Retinal pigment epithelial cell (primary cell): Measurements from ENCODE around the gene MYH11.

Source experiments
- DNase-seq: peaks from one replicate; pipeline ENCODE4 v3.0.0-alpha.2; 2010; ENCODE audit warnings: low read depth
- H3K4me3 ChIP-seq: 2 replicates; pipeline ENCODE4 v1.5.1; 2011; ENCODE audit warnings: mild to moderate bottlenecking, low read length, control low read depth, moderate library complexity
- TF ChIP-seq, protein P1 (sequence below): conservative IDR thresholded peaks from 2 replicates; pipeline ENCODE4 v1.5.1; 2011; ENCODE audit warnings: low read depth, low read length, control low read depth, inconsistent platforms

MYH11 gene

DNA sequence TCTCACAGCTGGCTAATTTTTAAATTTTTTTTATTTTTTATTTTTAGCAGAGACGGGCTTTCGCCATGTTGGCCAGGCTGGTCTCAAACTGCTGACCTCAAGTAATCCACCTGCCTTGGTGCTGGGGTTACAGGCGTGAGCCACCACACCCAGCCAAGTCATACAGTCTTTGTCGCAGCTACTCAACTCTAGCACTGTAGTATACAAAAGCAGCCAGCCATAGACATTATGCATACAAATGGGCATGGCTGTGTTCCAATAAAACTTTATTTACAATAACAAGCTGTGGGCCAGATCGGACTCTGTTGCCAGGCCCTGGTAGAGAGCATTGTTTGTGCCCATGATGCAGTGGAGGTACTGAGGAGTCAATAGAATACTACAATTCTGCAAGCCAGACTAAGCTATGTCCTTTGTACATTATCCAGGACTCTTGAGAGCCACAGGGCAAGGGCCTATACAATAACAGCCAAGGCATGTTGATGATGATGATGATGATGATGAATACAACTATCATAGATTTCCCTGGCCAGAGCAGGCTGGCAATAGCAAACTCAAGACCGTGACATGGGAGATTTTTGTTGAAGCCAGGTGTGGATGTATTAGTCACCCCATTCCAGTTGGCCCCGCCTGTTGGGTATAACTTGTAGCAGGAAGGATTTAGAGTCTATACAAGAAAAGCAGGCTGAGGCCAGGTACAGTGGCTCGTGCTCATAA is 101.8 kb downstream of the MYH11 start:
- no peak overlapping the region for H3K4me3 ChIP-seq
- TF ChIP-seq, protein P1, sequence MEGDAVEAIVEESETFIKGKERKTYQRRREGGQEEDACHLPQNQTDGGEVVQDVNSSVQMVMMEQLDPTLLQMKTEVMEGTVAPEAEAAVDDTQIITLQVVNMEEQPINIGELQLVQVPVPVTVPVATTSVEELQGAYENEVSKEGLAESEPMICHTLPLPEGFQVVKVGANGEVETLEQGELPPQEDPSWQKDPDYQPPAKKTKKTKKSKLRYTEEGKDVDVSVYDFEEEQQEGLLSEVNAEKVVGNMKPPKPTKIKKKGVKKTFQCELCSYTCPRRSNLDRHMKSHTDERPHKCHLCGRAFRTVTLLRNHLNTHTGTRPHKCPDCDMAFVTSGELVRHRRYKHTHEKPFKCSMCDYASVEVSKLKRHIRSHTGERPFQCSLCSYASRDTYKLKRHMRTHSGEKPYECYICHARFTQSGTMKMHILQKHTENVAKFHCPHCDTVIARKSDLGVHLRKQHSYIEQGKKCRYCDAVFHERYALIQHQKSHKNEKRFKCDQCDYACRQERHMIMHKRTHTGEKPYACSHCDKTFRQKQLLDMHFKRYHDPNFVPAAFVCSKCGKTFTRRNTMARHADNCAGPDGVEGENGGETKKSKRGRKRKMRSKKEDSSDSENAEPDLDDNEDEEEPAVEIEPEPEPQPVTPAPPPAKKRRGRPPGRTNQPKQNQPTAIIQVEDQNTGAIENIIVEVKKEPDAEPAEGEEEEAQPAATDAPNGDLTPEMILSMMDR = no peak
- no peak for DNase-seq

DNA sequence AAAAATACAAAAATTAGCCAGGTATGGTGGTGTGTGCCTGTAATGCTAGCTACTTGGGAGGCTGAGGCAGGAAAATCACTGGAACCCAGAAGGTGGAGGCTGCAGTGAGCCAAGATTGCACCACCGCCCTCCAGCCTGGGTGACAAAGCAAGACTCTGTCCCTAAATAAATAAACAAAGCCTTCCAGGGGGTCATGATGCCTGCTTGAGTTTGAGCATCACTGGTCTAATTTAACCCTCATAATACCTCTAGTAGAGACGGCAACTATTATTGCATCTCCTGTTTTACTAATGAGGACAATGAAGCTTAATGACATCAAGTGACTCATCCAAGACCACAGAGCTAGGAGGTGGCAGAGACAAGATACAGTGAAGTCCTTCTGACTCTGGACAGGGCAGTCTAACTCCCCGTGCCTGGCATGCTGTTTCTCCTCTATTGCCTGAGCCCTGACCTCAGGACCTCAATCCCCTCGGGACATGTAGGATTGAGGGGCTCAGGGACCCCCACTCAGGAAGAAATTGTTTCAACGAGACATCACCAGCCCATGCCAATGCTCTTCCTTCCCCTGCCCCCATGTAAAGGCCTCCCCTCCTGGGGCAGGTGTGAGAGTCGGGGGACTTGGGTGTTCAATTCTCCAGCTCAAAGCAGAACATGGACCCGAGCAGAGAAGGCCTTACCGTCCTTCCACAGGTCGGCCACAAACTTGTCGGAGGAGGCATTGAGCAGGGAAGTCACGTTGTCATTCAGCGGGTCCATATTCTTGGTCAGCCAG is 103.9 kb downstream of the MYH11 start:
- DNase-seq = no peak
- TF ChIP-seq, protein P1 = no peak
- H3K4me3 ChIP-seq = no peak overlapping the region

DNA sequence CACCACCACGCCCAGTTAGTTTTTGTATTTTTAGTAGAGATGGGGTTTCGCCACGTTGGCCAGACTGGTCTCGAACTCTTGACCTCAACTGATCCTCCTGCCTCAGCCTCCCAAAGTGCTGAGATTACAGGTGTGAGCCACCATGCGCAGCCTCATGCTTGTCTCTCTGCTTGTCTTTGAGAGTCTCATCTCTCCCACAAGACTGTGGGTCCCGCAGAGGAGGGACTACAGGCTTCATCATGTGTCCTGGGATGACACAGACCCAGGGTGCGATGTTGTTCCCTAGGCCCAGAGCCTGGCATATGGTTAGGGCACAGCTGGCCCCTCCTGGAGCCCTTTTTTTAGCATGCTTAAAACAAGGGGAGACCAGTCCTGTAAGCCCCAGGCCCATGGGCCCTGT is 104.9 kb downstream of the MYH11 start:
- H3K4me3 ChIP-seq = no peak overlapping the region
- TF ChIP-seq, protein P1 = no peak
- DNase-seq = no peak

DNA sequence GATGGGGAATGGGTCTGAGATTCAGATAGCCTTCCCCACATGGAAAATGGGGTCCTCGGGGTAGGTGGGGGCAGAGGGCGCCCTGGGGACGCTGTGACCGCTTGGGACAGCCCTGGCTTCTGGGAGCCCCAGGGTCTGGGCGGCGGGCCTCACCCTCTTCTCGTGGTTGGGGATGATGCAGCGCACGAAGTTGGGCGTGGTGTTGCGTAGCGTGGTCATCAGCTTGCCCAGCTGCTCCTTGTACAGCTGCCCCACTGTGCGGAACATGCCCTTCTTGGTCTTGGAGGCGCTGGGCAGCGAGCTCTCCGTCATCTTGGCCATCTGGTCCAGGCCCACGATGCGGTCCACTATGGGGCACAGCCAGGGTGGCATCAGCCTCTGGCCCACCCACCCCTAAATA is 106.8 kb downstream of the MYH11 start:
- no peak overlapping the region for H3K4me3 ChIP-seq
- no peak for DNase-seq
- TF ChIP-seq, protein P1 = no peak

DNA sequence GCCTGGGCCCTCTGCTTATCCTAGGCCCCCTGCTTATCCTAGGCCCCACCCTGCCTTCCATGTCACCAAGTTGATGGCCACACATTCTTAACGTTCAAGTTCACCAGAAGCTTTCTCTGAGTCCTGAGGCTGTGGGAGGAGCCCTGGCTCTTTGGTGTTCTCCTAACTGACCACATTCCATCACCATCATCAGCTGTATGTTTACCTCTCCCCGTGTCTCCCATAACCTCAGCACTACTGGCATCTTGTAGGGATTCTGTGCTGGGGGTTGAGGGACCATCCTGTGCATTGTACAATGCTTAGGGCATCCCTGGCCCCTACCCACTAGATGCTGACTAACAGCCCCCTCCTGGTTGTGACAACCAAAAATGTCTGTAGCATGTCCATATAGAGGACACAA is 107.5 kb downstream of the MYH11 start:
- H3K4me3 ChIP-seq = no peak overlapping the region
- TF ChIP-seq, protein P1 = no peak
- DNase-seq = no peak

DNA sequence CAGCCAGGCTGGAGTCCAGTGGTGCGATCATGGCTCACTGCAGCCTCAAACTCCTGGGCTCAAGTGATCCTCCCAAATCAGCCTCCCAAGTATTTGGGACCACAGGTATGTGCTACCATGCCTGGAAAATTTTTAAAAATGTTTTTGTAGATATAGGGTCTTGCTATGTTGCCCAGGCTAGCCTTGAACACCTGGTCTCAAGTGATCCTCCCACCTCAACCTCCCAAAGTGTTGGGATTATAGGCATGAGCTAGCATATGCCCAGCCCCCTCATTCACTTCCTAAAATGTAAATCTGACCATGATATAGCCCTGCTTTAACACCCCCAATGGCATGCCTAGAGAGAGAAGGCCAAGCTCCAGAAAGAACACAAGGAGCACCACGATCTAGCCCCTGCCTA is 108.2 kb downstream of the MYH11 start:
- TF ChIP-seq, protein P1 = no peak
- DNase-seq = no peak
- no peak overlapping the region for H3K4me3 ChIP-seq

DNA sequence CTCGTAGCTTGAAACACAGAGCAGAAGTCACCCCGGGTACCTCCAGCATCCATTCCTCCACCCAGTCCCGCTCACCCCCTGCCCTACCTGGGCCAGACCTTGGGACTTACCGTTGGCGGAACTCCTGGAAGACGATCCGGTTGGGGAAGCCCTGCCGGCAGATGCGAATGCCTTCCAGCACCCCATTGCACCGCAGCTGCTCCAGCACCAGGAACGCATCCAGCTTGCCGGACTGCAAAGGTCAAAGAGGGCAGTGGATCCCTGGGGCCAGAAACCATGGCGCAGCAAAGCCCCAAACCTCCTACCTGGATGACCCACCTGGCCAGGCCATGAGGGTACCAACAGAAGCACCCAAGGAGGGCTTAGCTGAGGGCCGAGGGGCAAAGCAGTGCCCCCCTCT is 108.9 kb downstream of the MYH11 start:
- no peak overlapping the region for H3K4me3 ChIP-seq
- DNase-seq = no peak
- TF ChIP-seq, protein P1 = no peak
